HG03196 (cell line): ENCODE data around the gene IQCF6.
"Not testable (repeated sequence)": the region's sequence is repeated elsewhere in the genome, so short reads cannot be mapped to it uniquely, and the experiment has no call there.

Experiments
- ATAC-seq: cut with Tn5 transposase; IDR thresholded peaks from one replicate; pipeline ENCODE4 v1.9.1; 2021; ENCODE audit not compliant: unreplicated experiment

The IQCF6 gene

DNA sequence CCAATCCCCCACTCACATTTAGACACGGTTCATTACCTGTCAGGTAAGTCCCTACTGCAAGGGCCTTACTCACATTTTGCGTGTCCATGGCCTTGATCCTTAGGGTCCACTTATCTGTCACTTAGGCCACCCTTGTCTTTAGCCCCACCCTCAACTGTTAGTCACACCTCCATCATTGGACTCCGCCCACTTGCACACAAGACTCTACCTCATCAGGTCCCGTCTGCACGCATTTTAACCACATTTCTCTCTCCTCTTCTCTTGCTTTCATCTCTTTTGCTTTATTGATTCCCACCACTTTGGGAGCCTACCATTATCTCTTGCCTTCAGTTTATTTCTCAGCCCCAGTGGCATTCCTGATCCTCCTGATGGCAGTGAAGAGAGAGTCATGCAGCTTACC lies at the start of gene IQCF6:
Gene IQCF6 (minus strand): TSS at position 101 of the 400 bp plus-strand sequence. CDS start 13 bp downstream, at position 88.
- ATAC-seq = no peak

DNA sequence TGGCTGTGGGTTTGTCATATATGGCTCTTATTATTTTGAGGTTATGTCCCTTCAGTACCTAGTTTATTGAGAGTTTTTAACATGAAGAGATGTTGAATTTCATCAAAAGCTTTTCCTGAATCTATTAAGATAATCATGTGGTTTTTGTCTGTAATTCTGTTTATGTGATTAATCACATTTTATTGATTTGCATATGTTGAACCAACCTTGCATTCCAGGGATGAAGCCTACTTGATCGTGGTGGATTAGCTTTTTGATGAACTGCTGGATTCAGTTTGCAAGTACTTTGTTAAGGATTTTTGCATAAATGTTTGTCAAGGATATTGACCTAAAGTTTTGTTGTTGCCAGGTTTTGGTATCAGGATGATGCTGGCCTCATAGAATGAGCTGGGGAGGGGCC lies 49.3 kb upstream of the IQCF6 start:
- no peak for ATAC-seq

DNA sequence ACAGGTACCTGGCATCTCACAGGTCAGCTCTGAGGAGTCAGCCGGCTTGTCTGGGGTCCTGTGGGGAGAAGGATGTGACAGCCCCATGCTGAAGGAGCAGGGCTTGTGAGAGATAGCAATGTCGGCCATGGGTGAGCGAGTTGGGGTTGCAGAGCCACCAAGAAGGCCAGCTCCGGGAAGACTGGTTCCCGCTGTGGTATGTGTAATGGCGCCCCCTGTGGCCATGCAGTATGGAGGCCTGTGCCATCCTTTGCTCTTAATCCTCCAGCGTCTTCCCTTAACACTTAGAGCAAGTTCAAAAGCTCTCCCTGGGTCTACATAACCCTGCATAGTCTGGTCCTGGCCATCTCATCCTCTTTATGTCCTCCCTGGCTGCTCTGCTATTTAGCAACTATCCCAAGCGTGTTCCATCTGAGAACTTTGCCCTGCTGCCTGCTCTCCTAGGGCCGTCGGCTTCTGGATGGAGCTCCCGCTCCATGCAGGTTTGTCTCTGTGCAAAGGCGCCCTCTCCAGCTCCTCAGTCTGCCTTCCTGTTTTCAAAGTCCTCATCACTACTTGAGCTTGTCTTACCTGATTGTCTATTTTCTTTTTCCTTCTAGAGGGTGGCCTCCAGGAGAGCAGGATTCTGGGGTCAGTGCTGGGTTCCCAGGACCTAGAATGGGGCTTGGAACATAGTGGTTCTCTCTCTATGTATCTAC lies 40.8 kb upstream of the IQCF6 start:
- no peak for ATAC-seq

DNA sequence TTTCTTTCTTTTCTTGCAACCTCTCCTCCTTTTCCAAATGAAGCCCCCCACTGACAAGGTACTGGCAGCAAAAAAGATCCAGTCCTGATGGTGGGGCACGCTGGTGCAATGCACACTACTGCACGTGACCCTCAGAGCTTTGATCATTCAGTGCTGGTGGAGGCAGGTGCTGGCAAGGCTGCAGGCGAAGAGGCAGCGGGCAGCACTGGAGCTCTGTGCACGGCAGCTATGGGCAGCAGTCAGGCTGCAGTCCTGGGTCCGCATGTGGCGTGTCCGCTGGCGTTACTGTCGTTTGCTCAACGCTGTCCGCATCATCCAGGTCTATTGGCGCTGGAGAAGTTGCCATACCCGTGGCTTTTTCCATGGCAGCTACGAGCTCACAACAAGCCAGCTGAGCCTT lies 40.1 kb upstream of the IQCF6 start:
- ATAC-seq = no peak

DNA sequence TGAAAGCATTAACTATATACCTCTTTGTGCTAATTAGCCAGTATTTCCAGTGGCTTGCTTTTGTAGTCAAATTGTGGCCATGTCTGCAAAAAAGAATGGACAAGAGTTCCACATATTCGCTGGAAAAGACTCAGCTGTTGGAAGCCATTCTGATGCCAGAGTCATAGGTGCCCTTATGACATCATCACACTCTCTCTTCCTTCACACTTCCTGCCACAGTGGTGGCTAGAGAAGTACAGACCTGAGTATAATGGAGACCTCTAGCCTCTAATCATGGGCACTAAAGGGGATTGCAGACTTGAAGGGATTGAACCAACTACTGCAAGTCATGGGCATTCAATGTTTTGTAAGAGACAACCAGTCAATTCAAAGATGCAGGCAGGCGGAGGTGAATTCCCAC lies 38.3 kb upstream of the IQCF6 start:
- ATAC-seq = no peak

DNA sequence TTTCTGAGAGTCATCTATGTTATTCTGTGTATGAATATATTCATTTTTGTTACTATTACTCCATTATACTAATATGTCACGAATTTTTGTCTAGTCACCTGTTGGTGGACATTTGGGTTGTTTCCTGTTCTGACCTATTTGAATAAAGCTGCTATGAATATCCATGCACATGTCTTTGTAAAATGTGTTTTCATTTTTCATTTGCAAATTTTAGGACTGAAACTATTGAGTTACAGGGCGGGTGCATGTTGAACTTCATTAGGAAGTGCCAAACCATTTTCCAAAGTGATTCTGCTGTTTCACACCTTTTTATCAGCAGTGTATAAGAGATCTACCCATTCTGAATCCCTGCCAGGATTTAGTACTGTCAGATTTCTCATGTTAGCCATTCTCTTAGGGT lies 37.7 kb upstream of the IQCF6 start:
- ATAC-seq = no peak

DNA sequence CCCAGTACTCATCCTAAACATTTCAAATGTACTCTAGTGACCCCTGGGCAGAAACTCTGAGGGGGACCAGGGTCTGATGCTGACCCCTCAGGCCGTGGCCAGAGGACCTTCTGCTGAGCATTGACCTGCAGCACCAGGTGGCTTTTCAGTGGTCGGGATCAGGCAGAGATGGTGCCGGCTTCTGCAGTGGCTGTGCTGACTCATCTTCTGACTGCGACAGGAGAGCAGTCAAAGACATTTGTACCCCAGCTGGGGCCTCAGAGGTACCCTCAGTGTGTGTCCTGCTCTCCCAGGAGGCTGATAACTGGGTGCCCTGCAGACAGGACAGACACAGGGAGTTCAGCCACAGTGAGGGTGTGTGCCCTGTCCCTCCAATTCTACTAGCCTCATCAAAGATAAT lies 36.6 kb upstream of the IQCF6 start:
- ATAC-seq = no peak

DNA sequence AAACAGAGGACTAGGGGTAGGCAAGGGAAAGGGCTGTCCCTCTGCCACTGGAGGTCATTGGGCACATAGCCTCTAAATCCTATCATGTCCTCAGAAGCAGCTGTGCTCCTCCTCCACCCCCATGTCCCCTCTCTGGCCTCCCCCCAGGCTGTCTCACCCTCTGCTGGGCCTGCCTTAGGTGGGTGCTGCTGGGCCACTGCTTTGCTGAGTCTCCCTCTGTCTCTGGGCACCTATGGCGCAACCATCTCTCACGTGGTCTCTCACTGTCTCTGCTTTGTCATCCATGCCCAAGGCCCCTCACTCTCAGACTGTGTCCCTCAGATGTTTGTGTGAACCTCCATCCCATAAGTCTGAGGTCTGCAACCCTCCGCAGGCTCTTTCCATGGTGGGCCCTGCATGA lies 35.0 kb upstream of the IQCF6 start:
- ATAC-seq = no peak

DNA sequence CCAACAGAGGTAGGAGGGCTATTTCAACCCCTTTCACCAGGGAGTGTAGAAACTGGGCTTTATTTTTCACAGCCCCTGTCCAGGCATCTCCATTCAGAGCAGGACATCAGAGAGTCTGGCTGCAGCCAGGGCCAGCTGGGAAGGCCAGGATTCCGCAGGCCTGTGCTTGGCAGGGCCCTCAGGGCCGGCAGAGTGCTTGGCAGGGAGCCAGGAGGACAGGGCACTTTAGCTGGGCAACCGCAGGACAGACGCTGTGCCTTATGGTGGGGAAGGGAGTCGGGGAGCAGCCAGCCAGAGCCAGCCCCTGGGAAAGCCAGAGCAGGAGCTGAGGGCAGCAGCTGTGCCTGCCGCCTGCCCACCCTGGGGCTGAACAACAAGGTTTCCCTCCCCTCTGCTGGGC lies 34.5 kb upstream of the IQCF6 start:
- ATAC-seq = no peak

DNA sequence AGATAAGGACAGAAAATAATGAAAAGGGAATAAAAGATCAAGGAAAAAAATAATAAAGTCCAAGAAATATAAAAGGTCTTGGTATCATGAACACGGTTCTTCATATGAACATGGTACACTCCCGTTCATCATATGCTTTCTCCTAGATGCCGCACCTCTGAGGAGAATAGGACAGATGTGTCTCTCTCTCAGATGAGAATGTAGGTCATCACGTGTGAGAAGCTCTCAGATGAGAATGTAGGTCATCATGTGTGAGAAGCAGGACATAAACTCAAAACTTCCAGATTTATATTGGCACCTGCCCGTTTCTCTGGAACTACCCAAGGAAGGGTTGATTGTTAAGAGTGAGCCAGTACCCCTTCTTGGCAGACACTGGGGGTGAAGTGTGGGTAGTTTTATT lies 29.9 kb upstream of the IQCF6 start:
- no peak for ATAC-seq

DNA sequence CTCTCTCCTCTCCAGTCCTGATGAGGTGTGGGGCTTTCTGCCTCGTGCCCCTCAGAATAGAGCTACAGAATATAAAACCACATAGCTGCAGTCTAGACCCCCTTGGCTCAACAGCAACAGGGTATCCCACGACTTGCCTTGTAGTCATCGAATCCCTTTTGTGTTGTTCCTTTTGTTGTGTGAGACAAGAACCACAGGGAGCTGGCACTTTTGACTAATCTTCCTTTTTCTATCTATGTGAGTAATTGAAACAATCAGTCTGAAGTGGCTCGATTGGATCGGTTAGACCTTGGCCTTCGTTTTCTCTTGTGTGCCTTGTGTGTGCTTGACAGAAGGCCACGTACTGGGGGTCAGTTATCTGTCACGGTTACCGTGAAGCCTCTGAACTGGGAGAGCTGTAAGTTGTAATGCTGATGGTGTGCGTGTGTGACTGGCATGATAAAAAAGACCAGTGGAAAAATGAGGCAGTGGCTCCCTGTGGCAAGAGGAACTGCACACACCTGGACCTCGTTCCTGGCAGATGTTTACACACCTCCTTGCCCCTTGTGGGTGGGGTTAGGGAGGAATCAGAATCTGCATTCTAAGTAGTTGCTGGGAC lies 23.2 kb upstream of the IQCF6 start:
- ATAC-seq = no peak

DNA sequence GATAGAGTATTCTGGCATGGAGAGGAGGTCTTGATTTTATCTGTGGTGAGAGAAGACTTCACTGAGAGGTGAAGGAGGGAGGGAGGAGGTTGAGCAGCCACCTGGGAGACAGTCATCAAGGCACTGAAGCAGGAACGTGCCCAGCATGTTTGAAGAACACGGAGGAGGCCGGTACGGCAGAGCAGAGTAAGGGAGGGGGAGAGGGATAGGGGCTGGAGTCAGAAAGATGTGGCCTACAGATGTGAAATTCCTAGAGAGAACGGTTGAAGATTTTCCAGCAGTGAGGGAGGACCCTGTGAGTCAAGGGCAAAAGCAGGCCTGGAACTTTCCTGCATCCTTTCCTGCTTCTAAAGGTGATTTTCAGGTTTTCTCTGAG lies 21.7 kb upstream of the IQCF6 start:
- ATAC-seq = no peak

DNA sequence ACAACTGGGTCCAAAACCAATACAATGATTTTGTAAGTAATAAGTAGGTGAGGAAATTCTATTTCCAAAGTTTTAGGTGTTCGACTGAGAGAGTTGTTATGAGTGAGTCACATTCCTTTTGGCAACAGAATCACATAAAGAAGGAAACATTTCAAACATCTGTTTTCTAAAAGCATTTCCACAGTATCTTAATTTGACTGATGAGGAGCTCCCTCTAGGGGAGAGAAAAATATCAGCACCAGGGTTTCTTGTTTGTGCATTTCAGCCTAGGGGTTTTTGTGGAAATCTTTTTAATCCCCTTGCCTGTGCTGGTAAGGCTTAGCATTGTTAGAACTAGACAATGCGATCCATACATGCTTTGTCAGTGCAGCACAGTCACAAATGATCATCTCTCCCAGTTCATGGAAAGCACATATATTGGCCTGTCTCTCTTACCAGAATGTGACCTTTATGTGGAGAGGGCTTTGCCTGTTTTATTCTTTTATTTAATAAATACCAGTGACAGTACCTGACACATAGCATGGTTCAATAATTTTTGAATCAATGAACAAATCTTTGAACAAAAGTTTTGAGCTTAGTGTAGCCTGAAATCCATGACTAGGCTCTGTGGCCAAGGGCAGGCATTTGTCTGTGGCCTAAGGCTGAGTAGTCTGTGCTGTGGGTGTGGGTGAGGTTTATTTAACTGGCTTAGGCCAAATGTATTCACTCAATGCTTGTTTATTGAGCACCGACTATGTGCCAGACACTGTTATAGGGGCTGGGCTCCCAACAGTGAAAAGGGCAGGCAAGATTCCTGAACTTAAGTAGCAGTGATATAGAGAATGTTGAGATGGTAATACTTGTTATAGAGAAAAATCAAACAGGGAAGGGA lies 21.1 kb upstream of the IQCF6 start:
- no peak for ATAC-seq

DNA sequence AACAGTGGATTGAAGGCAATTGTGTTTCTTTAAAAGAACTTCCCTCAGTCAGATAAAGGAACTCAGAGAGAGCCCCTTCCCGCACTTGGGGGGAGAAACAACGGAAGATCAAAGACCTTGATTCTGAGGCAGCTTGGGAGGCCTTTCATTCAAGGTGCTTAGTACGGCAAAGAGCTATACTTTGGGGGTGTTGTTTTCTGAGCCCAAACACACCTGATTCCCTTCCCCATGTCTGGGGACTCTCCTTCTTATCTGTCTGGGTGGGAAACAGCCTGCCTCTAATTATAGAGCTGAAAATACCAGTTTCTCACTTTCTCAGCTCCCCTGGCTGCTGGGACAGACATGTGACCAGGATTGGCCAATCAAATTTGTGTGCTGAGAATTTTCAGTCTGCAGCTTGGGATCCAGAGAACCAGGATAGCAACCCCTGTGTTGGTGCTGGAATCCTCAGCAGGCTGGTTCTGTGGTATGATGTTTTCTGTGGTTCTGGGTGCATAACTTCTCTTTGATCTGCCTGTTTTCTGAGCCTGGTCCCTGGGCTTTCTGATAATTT lies 19.4 kb upstream of the IQCF6 start:
- ATAC-seq = no peak

DNA sequence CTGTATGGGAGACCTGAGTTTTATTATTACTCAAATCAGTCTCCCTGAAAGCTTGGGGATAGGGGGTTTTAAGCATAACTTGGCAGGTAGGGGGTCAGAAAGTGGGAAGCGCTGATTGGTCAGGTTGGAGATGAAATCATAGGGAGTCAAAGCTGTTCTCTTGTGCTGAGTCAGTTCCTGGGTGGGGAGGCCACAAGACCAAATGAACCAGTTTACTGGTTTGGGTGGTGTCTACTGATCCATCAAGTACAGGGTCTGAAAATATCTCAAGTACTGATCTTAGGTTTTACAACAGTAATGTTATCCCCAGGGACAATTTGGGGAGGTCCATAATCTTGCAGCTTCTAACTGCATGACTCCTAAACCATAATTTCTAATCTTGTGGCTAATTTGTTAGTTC lies 17.8 kb upstream of the IQCF6 start:
- ATAC-seq = no peak

DNA sequence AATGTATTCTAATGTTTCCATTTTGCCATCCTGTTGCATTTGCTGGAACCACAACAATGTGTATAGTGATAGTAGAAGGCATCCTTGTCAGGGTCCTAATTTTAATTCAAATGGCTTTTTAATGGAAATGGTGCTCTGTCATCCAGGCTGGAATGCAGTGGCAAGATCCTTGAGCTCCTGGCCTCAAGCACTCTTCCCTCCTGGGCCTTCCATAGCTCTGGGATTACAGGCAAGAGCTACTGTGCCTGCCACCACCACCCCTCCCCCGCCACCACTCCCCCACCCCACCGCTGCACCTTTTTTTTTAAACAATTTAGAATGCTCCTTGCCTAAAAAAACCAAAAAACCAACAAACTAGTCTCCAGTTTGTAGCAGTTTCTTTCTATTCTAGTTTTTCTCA lies 15.2 kb upstream of the IQCF6 start:
- no peak for ATAC-seq

DNA sequence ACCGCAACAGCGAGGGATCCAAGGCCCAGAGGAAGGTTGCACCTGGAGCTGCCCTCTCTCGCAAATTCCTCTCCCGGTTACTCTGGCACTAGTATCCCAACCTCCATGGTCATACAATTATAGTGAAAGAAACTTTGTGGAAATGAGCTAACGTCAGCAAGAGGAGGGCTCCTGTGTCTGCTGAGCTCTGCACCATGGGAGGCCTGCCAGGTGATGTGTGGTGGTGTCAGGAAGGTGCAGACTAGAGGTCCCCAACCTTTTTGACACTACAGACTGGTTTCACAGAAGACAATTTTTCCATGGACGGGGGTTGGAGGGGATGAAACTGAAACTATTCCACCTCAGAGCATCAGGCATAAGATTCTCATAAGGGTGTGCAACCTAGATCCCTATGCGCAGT lies 13.2 kb upstream of the IQCF6 start:
- no peak for ATAC-seq

DNA sequence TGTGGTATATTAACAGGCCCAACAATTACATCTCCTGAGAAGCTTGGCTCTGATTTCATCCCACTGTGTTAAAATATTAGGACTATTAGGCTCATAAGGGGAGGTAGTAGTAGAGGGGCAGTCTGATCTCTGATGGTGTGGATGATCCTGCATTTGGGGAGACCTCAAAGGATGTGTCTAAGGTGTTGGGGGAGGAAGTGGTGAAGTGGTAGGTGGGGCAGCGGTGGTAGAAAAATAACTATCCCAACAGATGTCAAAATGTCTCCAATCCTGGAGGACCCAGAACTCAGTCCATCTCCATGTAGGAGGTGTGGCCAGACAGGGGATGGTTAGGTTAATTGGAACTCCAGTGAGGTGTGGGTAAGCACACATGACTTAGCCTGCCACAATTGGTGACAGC lies 10.4 kb upstream of the IQCF6 start:
- no peak for ATAC-seq

DNA sequence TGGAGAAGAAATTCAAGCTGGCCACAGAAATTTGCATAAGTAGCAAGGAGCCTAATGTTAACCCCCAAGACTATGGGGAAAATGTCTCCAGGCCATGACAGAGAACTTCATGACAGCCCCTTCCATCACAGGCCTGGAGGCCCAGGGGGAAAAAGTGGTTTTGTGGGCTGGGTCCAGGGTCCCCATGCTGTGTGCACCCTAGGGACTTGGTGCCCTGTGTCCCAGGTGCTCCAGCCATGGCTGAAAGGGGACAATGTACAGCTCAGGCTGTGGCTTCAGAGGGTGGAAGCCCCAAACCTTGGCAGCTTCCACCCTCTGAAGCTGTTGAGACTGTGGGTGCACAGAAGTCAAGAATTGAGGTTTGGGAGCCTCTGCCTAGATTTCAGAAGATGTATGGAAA lies 8.5 kb upstream of the IQCF6 start:
- ATAC-seq = not testable (repeated sequence)

DNA sequence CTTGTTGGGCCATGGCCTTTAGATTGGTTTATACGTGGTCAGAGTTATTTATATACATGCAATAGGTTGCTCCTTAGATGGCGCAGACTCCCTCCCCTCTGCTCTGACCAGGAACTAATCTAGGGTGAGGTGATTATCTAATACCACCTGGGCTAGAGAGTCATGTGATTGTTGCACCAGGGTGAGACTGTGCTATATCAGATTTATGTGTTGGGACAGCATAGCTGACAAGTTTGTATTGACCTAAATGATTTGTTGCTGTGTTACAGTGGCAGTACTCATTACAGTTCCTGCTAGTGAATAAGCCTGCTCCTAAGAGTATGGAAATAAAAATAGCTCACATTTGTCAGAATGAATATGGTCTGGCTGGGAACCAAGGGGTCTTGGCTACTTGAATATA lies 7.2 kb upstream of the IQCF6 start:
- ATAC-seq = no peak

DNA sequence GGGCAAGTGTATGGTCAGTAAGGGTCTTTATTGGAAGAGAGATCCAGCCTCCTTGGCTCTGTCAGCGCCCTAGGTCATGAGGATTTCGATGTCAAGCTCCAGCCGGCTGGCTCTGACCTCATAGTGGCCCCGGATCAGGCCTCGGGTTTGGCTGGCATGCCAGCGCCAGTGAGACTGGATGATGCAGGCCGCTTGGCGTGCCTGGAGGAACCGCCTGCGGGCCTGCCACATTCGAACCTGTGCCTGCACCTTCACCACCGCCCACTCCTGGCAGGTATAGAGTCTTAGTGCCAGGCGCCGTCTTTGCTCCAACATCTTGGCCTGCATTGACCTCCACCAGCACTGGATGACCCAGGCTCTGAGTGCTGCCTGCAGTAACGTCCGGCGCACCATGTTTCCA lies 483 bp downstream of the IQCF6 start:
- ATAC-seq = no peak

DNA sequence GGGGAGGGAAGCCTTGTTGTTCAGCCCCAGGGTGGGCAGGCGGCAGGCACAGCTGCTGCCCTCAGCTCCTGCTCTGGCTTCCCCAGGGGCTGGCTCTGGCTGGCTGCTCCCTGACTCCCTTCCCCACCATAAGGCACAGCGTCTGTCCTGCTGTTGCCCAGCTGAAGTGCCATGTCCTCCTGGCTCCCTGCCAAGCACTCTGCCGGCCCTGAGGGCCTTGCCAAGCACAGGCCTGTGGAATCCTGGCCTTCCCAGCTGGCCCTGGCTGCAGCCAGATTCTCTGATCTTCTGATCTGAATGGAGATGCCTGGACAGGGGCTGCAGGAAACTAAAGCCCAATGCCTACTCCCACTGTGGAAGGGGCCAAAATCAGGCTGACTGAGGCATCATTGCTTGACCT lies 1.1 kb downstream of the IQCF6 start:
- ATAC-seq = no peak
